HPDE6-E6E7 (cell line): Measurements from ENCODE around the gene IQCE.
"Not testable (repeated sequence)": the region's sequence is repeated elsewhere in the genome, so short reads cannot be mapped to it uniquely, and the experiment has no call there.

Experiments used
- DNase-seq: peaks from one replicate; pipeline ENCODE4 v3.0.0; 2011; ENCODE audit warnings: missing footprints; ENCODE audit errors: extremely low spot score

The IQCE gene

GRCh38 chr7:2554661-2555111 lies 4.1 kb upstream of the IQCE start:
- DNase-seq = no peak

GRCh38 chr7:2555121-2556052 lies 3.4 kb upstream of the IQCE start, which contains the start of gene BRAT1:
TSS of gene BRAT1 (minus strand) at chr7:2555524. CDS start at chr7:2554431, 1,093 bp downstream.
- peak; percentile 96 for DNase-seq

- peak; percentile 20 for DNase-seq
These were observed 638 bp downstream of the IQCE start for GRCh38 chr7:2559283-2559950.

- not testable (repeated sequence) for DNase-seq
These were observed 5.2 kb downstream of the IQCE start for GRCh38 chr7:2563955-2564354.

- DNase-seq = no peak
These were observed 6.3 kb downstream of the IQCE start for GRCh38 chr7:2564970-2565540.

GRCh38 chr7:2566348-2566889 lies 7.6 kb downstream of the IQCE start:
- no peak for DNase-seq

GRCh38 chr7:2566890-2567678 lies 8.3 kb downstream of the IQCE start:
- no peak for DNase-seq

GRCh38 chr7:2567679-2568278 lies 9.0 kb downstream of the IQCE start:
- no peak for DNase-seq

- DNase-seq = no peak
These were observed 9.9 kb downstream of the IQCE start for GRCh38 chr7:2568521-2569223.

GRCh38 chr7:2569421-2569820 lies 10.6 kb downstream of the IQCE start:
- no peak for DNase-seq

- no peak for DNase-seq
These were observed 11.2 kb downstream of the IQCE start for GRCh38 chr7:2570021-2570420.

GRCh38 chr7:2571409-2571808 lies 12.6 kb downstream of the IQCE start:
- DNase-seq = no peak

GRCh38 chr7:2572101-2572842 lies 13.5 kb downstream of the IQCE start:
- DNase-seq = peak; percentile 75

- no peak for DNase-seq
These were observed 15.0 kb downstream of the IQCE start for GRCh38 chr7:2573761-2574160.

- no peak for DNase-seq
These were observed 16.4 kb downstream of the IQCE start for GRCh38 chr7:2575046-2575732.

- DNase-seq = no peak
These were observed 17.1 kb downstream of the IQCE start for GRCh38 chr7:2575733-2576340.

GRCh38 chr7:2576742-2577491 lies 18.1 kb downstream of the IQCE start:
- no peak for DNase-seq
